HepG2 (cell line): ENCODE data around the gene HBM. TPM values are rescaled to one million over a fixed set of nuclear protein-coding genes. Genes with fewer than 3 reads are reported as not detected.
A peak's percentile ranks its signal among the peaks of the same experiment; 100 is the strongest.

ENCODE experiments used
- ATAC-seq: fragments of 200-7000 bp; cut with Tn5 transposase; 3 replicates; pipeline ENCODE4 v1.9.1; 2020; ENCODE audit warnings: mild to moderate bottlenecking, moderate library complexity
- BruUV-seq: library from RNA; stranded (reverse); fragments of 400-500 nt; replicated peaks from 2 replicates; lab custom pipeline; 2021; lab: Mats Ljungman, UMichigan
- CTCF ChIA-PET: fragments of 300-600 bp; formaldehyde crosslinking; extraction: SDS; loops from one replicate; lab custom pipeline; 2021; ENCODE audit warnings: low total read pairs, inconsistent platforms, low intra/inter-chr PET ratio; lab: Yijun Ruan, JAX
- POLR2A ChIA-PET: fragments of 350-600 bp; sonication (Branson Sonifier 250); formaldehyde crosslinking; loops from one replicate; lab custom pipeline; 2020; ENCODE audit warnings: antibody characterized with exemption, inconsistent platforms; lab: Yijun Ruan, JAX
- DNase-seq: peaks from one replicate; pipeline ENCODE4 v3.0.0-alpha.2; 2015; ENCODE audit warnings: low spot score
- FAIRE-seq: peaks from 3 replicates; lab custom pipeline; 2011; peaks lifted over from hg19 to GRCh38; lab: Jason Lieb, UNC
- H2AFZ ChIP-seq: one replicate; pipeline ENCODE4 v1.6.1; 2011; ENCODE audit warnings: low read length, inconsistent platforms
- H3K27ac ChIP-seq: fragments of 300-600 bp; 3 replicates; pipeline ENCODE4 v1.8.0; 2011; ENCODE audit warnings: mixed run types, mild to moderate bottlenecking, mixed read lengths, low read length, inconsistent platforms; ENCODE audit not compliant: insufficient read depth; ENCODE audit errors: extremely low read length
- H3K27me3 ChIP-seq, 2 experiments: fragments of 200-600 bp in 1 of 2; 2 replicates in 1 of 2; 3 replicates in 1 of 2; pipeline versions ENCODE4 v1.6.0 to v1.8.0; 2011; ENCODE audit warnings: low read length in 2 of 2, mild to moderate bottlenecking in 2 of 2, moderate library complexity in 2 of 2, inconsistent platforms in 1 of 2; ENCODE audit not compliant: insufficient read depth in 2 of 2, control insufficient read depth in 1 of 2
- H3K36me3 ChIP-seq, 2 experiments: fragments of 200-600 bp in 1 of 2; replicated peaks in 1 of 2; 2 replicates in 1 of 2; 3 replicates in 1 of 2; pipeline versions ENCODE4 v1.5.1 to v1.8.0; 2011; ENCODE audit warnings: low read length in 2 of 2, inconsistent platforms in 1 of 2; ENCODE audit not compliant: insufficient read depth in 2 of 2, control insufficient read depth in 1 of 2
- H3K4me1 ChIP-seq: 2 replicates; pipeline ENCODE4 v1.5.1; 2012; ENCODE audit warnings: low read length, inconsistent platforms; ENCODE audit not compliant: insufficient read depth
- H3K4me2 ChIP-seq: 2 replicates; pipeline ENCODE4 v1.6.0; 2011; ENCODE audit warnings: low read depth, low read length, inconsistent platforms
- H3K4me3 ChIP-seq, 3 experiments: fragments of 200-600 bp in 1 of 3; sonication (generic), shearing (Covaris generic) in 1 of 3; replicated peaks in 1 of 3; 2 replicates each; pipeline ENCODE4 v1.5.1; 2011 to 2016; ENCODE audit warnings: low read length in 3 of 3, inconsistent platforms in 2 of 3, low read depth in 2 of 3, mild to moderate bottlenecking in 2 of 3, control low read depth in 1 of 3, mixed read lengths in 1 of 3; ENCODE audit not compliant: insufficient read depth in 1 of 3
- H3K79me2 ChIP-seq: one replicate; pipeline ENCODE4 v1.6.1; 2011; ENCODE audit warnings: low read length, inconsistent platforms; ENCODE audit not compliant: insufficient read depth
- H3K9ac ChIP-seq: 2 replicates; pipeline ENCODE4 v1.6.0; 2011; ENCODE audit warnings: mild to moderate bottlenecking, low read depth, low read length, inconsistent platforms; ENCODE audit not compliant: insufficient read depth
- H3K9me3 ChIP-seq: 2 replicates; pipeline ENCODE4 v1.5.1; 2012; ENCODE audit warnings: mild to moderate bottlenecking, low read length
- H4K20me1 ChIP-seq: 2 replicates; pipeline ENCODE4 v1.6.0; 2011; ENCODE audit warnings: inconsistent platforms, mild to moderate bottlenecking, low read length, moderate library complexity; ENCODE audit not compliant: insufficient read depth
- CEBPB ChIP-seq: IDR thresholded peaks from 2 replicates; pipeline ENCODE4 v1.6.1; 2011; ENCODE audit warnings: low read depth, low read length, improper control_type of control experiment, borderline replicate concordance
- CEBPG ChIP-seq: IDR thresholded peaks from 2 replicates; pipeline ENCODE4 v1.6.1; 2016
- ETV5 ChIP-seq: IDR thresholded peaks from 2 replicates; pipeline ENCODE4 v1.6.1; 2018; ENCODE audit warnings: missing biosample characterization, missing genetic modification reagents, inconsistent platforms, borderline replicate concordance
- FOXJ3 ChIP-seq: sonication (generic); formaldehyde crosslinking; IDR thresholded peaks from 2 replicates; pipeline ENCODE4 v1.4.0; 2020; ENCODE audit warnings: missing genetic modification reagents, mild to moderate bottlenecking, borderline replicate concordance
- KDM6A ChIP-seq: IDR thresholded peaks from 2 replicates; pipeline ENCODE4 v1.6.1; 2016; ENCODE audit warnings: low read depth
- NFIC ChIP-seq: IDR thresholded peaks from 2 replicates; pipeline ENCODE4 v1.6.1; 2012; ENCODE audit warnings: mild to moderate bottlenecking, low read length, inconsistent platforms
- NR1H2 ChIP-seq: sonication (generic); formaldehyde crosslinking; IDR thresholded peaks from 2 replicates; pipeline ENCODE4 v1.8.1; 2022; ENCODE audit warnings: low read depth, missing genetic modification reagents, borderline replicate concordance
- TBX2 ChIP-seq: sonication (generic); formaldehyde crosslinking; IDR thresholded peaks from 2 replicates; pipeline ENCODE4 v1.5.0; 2020; ENCODE audit warnings: missing genetic modification reagents, mild to moderate bottlenecking, borderline replicate concordance
- TIGD3 ChIP-seq: sonication (generic); formaldehyde crosslinking; IDR thresholded peaks from 2 replicates; pipeline ENCODE4 v1.5.1; 2020; ENCODE audit warnings: mild to moderate bottlenecking, missing genetic modification reagents, borderline replicate concordance
- ZBTB10 ChIP-seq: sonication (generic); formaldehyde crosslinking; IDR thresholded peaks from 2 replicates; pipeline ENCODE4 v1.4.0; 2020; ENCODE audit warnings: missing genetic modification reagents, borderline replicate concordance
- ZFP37 ChIP-seq: sonication (generic); formaldehyde crosslinking; IDR thresholded peaks from 2 replicates; pipeline ENCODE4 v1.4.0; 2020; ENCODE audit warnings: missing genetic modification reagents, borderline replicate concordance
- ZNF431 ChIP-seq: sonication (generic); formaldehyde crosslinking; IDR thresholded peaks from 2 replicates; pipeline ENCODE4 v1.9.0; 2022; ENCODE audit warnings: missing genetic modification reagents, low read depth, mild to moderate bottlenecking, borderline replicate concordance
- ZNF460 ChIP-seq: sonication (generic); formaldehyde crosslinking; IDR thresholded peaks from 2 replicates; pipeline ENCODE4 v1.5.1; 2020; ENCODE audit warnings: missing genetic modification reagents, mild to moderate bottlenecking, borderline replicate concordance
- ZNF773 ChIP-seq: sonication (generic); formaldehyde crosslinking; IDR thresholded peaks from 2 replicates; pipeline ENCODE4 v1.4.0; 2020; ENCODE audit warnings: missing genetic modification reagents, borderline replicate concordance
- WGBS: methylation state at CpG from one replicate; pipeline ENCODE4 v1.1.6; 2017; ENCODE audit warnings: low lambda C conversion rate; 5-methylcytosine and 5-hydroxymethylcytosine counted together
- in situ Hi-C: cut with HindIII; loops from 2 replicates; pipeline ENCODE4 v1.10.0; 2017; ENCODE audit warnings: low pct_unique_long_range_greater_than_20kb; ENCODE audit not compliant: extremely low pct_ligation_motif_present
- intact Hi-C: fragments of 100-400 bp; cut with micrococcal nuclease; formaldehyde crosslinking; loops from one replicate; pipeline ENCODE4 v1.10.0; 2022; ENCODE audit not compliant: unreplicated experiment
- polyA plus RNA-seq, 8 experiments: library from polyadenylated mRNA; depleted of rRNA in 3 of 8; stranded (reverse) in 7 of 8; unstranded in 1 of 8; fragments of >200 nt; fragmentation: Illumina TruSeq in 4 of 8; extraction: Trizol in 4 of 8; gene quantifications; 2 replicates each; pipeline versions ENCODE4 v1.2.1 to v1.2.3, GENCODE V29; 2011 to 2016; ENCODE audit warnings: low read depth in 4 of 8, missing spikeins in 1 of 8, mixed read lengths in 1 of 8; ENCODE audit not compliant: insufficient read depth in 1 of 8
- total RNA-seq, 5 experiments: library from RNA; depleted of rRNA; stranded (reverse); fragments of >200 nt; fragmentation: Illumina TruSeq; extraction: Trizol; gene quantifications; 2 replicates each; pipeline ENCODE4 v1.2.3, GENCODE V29; 2016; ENCODE audit warnings: low read depth in 1 of 5
- TF ChIP-seq, protein P1 (sequence below): IDR thresholded peaks from 2 replicates; pipeline ENCODE4 v1.6.1; 2016; ENCODE audit warnings: low read depth, borderline replicate concordance

The HBM gene
- total and polyA plus RNA-seq, 2 of the 13 experiments (the other 11 are each of a cell fraction or from before 2014, with no cell fraction given): not detected

- Histone ChIP-seq H3K9me3 (no peaks in the 10 kb centered on the region), H3K9ac (no peak overlapping the region), H3K4me3 (no peak overlapping the region), H3K27me3 (peaks cover 0 to 18% of the 10 kb centered on the region in 2 experiments; a peak in 3 of 5 replicates), H3K4me2 (no peak overlapping the region), H3K4me1 (peaks cover 34% of the 10 kb centered on the region), H2AFZ (no peak overlapping the region), H3K79me2 (no peaks in the 10 kb centered on the region), H4K20me1 (no peaks in the 10 kb centered on the region), H3K27ac (no peak overlapping the region), H3K36me3 (no peaks in the 10 kb centered on the region)
- CTCF ChIA-PET: no interaction called here
- POLR2A ChIA-PET: interaction anchor here (0.6 to 0.8 kb wide), 2 partner anchors 14 to 98 kb away, joined by 3 to 4 read pairs; no protein-coding TSS in a partner anchor
- DNase-seq (no peak), FAIRE-seq (no peak), ATAC-seq (no peak)
- intact Hi-C loops (no loop called here), in situ Hi-C loops (no loop called here)
- no TSS peak for BruUV-seq
- 34% methylated on average over 14 of the region's 14 CpGs for WGBS
- TF ChIP-seq NR1H2 (CRISPR knock-in tag) (no peak), CEBPG (CRISPR knock-in tag) (peak; percentile 33; the same call in 1 of the 2 replicates), CEBPB (peak; percentile 79), TBX2 (CRISPR knock-in tag) (no peak)
Measured at GRCh38 chr16:144797-145252, 21.0 kb upstream of the HBM start.

GRCh38 chr16:146646-147045 lies 19.1 kb upstream of the HBM start:
- intact Hi-C loops: no loop called here
- Histone ChIP-seq H3K79me2 (no peaks in the 10 kb centered on the region), H4K20me1 (no peaks in the 10 kb centered on the region), H3K36me3 (no peaks in the 10 kb centered on the region), H3K4me1 (peaks cover 29% of the 10 kb centered on the region), H3K27me3 (peaks cover 0 to 32% of the 10 kb centered on the region in 2 experiments; a peak in 4 of 5 replicates), H2AFZ (no peak overlapping the region), H3K27ac (no peak overlapping the region), H3K9ac (no peak overlapping the region), H3K4me2 (no peak overlapping the region), H3K4me3 (no peak overlapping the region), H3K9me3 (no peaks in the 10 kb centered on the region)
- ChIA-PET CTCF (no interaction called here), POLR2A (no interaction called here)
- FAIRE-seq (no peak), DNase-seq (no peak), ATAC-seq (no peak)
- no TSS peak for BruUV-seq
- in situ Hi-C loops: no loop called here
- 40% methylated on average over 2 of the region's 2 CpGs for WGBS
- TF ChIP-seq TIGD3 (CRISPR knock-in tag) (no peak), NFIC (no peak), ZNF773 (no peak), ZNF460 (CRISPR knock-in tag) (no peak), ZFP37 (CRISPR knock-in tag) (no peak), ZNF431 (CRISPR knock-in tag) (no peak), KDM6A (CRISPR knock-in tag) (no peak), ZBTB10 (CRISPR knock-in tag) (no peak), ETV5 (CRISPR knock-in tag) (no peak), FOXJ3 (CRISPR knock-in tag) (no peak)
- TF ChIP-seq, protein P1, sequence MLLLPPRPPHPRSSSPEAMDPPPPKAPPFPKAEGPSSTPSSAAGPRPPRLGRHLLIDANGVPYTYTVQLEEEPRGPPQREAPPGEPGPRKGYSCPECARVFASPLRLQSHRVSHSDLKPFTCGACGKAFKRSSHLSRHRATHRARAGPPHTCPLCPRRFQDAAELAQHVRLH (CRISPR knock-in tag): no peak
